ENCODE measurements around the gene BACE1.

GRCh38 chr11:117287668-117288067, 28.4 kb downstream of the BACE1 start:
- TF ChIP-seq REST (IDR thresholded peaks at IDR 0.05; ENCODE audit: insufficient read depth in 1 of 2, low read depth in 2 of 2, low read length in 2 of 2) (no peak), SIN3A (IDR thresholded peaks at IDR 0.05; ENCODE audit: borderline replicate concordance, insufficient read depth, low read length) (no peak)
